ENCODE results near the gene PNO1.

PNO1 gene

DNA sequence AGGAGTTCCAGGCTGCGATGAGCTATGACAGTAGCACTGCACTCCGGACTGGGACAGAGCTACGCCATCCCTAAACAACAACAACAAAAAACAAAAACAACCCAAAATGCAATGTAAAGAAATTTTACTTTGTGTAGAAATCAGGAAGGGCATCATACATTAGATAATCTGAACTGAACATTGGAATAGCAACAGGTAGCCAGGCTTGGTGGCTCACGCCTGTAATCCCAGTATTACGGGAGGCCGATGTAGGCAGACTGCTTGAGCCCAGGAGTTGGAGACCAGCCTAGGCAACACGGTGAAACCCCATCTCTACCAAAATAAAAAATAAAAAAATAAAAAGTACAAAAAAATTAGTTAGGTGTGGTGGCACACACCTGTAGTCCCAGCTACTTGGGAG is 2.1 kb upstream of the PNO1 start:
- TF ChIP-seq CTCF (IDR thresholded peaks at IDR 0.05; ENCODE audit: borderline replicate concordance, control extremely low read depth, extremely low read depth, insufficient read depth, missing control alignments), result no peak
- DNase-seq (ENCODE audit: low spot score), result no peak
- in situ Hi-C loops (cut with MboI; ENCODE audit: low sequenced_read_pairs, unreplicated experiment), result no loop called here

DNA sequence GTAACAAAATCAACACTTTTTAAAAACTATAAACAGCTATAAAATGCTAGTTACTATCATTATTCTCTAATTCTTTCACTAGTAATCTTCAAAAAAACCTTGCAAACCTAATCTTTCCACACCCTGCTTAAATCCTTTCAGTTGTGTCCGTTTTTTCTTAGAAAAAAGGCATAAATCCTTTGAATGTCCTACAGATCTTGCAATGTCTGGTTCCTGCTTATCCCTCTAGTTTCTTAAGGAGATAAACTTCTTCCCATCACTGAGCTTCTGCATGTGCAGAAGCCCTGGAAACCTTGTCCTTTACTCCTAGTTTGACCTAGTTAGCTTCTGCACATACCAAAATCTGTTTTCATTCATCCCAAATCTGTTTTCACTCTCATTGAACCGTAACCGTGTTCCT is 1.3 kb upstream of the PNO1 start:
- in situ Hi-C loops (cut with MboI; ENCODE audit: low sequenced_read_pairs, unreplicated experiment), result no loop called here
- no peak for DNase-seq (ENCODE audit: low spot score)
- no peak for TF ChIP-seq CTCF (IDR thresholded peaks at IDR 0.05; ENCODE audit: borderline replicate concordance, control extremely low read depth, extremely low read depth, insufficient read depth, missing control alignments)

DNA sequence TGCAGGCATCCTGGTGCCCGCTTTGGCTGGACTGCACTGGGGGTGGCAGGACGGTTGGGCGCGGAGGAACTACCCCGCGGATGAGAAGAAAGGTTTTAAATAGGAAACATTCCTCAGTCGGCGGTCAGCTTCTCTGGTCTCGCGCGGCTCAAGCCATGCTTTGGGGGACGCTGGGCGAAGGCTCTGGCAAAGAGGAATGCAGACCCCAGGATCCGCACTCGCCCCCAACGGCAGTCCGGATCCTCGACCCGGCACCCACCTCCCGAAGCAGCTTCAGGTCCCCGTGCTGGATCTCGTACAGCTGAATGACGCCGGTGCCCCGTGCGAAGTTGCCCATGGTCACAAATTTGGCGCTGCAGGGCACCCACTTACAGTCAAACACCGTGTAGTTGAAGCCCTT is 686 bp upstream of the PNO1 start:
- in situ Hi-C loops (cut with MboI; ENCODE audit: low sequenced_read_pairs, unreplicated experiment), result no loop called here
- DNase-seq (ENCODE audit: low spot score), result no peak
- TF ChIP-seq CTCF (IDR thresholded peaks at IDR 0.05; ENCODE audit: borderline replicate concordance, control extremely low read depth, extremely low read depth, insufficient read depth, missing control alignments), result no peak

DNA sequence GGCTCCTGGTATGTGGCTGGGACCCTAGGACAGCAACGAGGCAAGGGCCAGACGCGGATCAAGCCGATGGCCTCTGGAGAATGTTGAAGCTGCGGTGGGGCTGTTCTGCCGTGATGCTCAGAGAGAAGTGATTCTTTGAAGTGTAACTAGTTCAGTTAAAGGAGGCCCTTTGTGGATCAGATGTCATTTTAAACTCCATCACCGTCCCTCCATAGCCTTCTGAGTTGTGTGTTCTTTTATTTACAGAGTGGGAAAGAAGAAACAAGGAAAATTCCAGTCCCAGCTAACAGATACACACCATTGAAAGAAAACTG is 403 bp downstream of the PNO1 start:
- in situ Hi-C loops (cut with MboI; ENCODE audit: low sequenced_read_pairs, unreplicated experiment), result no loop called here
- no peak for DNase-seq (ENCODE audit: low spot score)
- TF ChIP-seq CTCF (IDR thresholded peaks at IDR 0.05; ENCODE audit: borderline replicate concordance, control extremely low read depth, extremely low read depth, insufficient read depth, missing control alignments), result no peak

DNA sequence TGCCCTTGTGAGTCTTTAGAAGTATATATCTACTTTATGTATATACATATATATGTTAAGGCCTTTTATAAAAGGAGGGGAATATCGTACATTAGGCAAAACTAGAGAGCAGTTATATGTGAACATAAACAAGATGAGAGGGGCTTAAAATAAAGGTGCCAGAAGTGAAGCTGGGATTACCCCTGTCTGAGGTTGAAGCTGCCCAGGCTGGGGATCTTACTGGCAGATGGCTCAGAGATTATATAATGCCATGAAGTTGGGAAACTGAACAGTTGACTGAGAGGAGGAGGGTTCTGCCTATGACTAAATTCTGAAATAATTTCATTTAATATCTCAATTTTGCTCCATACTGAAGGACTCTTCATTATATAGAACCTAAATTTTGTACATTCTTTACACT is 6.0 kb downstream of the PNO1 start:
- DNase-seq (ENCODE audit: low spot score), result no peak
- TF ChIP-seq CTCF (IDR thresholded peaks at IDR 0.05; ENCODE audit: borderline replicate concordance, control extremely low read depth, extremely low read depth, insufficient read depth, missing control alignments), result no peak
- in situ Hi-C loops (cut with MboI; ENCODE audit: low sequenced_read_pairs, unreplicated experiment), result no loop called here

DNA sequence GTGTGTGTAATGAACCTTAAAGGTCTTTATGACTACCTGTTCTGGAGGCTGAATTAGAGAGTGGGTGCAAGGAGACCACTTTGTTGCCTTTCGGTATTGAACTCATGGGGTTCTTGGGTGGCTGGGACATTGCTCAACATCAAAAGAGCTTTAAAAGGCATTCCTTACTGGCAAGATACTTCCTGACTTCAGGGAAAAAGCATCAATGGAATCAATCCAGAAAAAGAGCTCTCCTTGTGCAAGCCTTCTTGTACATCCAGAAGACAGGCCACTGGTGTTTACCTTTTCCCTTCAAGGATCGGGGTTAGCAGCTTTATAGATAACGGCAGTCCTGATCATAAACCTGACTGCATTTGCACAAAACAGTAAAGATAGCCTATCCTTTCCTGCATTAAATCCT is 9.5 kb downstream of the PNO1 start:
- no peak for TF ChIP-seq CTCF (IDR thresholded peaks at IDR 0.05; ENCODE audit: borderline replicate concordance, control extremely low read depth, extremely low read depth, insufficient read depth, missing control alignments)
- no peak for DNase-seq (ENCODE audit: low spot score)
- in situ Hi-C loops (cut with MboI; ENCODE audit: low sequenced_read_pairs, unreplicated experiment), result no loop called here

DNA sequence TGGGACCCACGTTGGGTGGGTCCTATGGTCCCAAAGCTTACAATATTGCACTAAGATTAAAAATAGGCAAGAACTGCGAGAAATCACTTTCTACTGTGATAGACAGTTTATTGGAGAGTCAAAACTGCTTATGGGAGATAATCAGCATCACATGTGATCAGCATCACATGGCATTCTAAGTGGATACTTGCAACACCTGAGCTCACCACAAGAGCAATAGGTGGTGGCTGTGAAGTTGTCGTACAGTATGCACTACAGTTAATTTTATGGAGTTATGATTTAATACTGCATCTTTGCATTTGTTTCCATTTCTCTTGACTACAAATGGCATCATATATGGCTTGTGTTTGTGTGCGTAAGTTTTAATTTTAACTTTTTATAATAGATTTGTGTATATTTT is 11.6 kb downstream of the PNO1 start:
- no peak for TF ChIP-seq CTCF (IDR thresholded peaks at IDR 0.05; ENCODE audit: borderline replicate concordance, control extremely low read depth, extremely low read depth, insufficient read depth, missing control alignments)
- DNase-seq (ENCODE audit: low spot score), result no peak
- in situ Hi-C loops (cut with MboI; ENCODE audit: low sequenced_read_pairs, unreplicated experiment), result no loop called here
